Measurements from ENCODE around the gene SPIN4.

DNA sequence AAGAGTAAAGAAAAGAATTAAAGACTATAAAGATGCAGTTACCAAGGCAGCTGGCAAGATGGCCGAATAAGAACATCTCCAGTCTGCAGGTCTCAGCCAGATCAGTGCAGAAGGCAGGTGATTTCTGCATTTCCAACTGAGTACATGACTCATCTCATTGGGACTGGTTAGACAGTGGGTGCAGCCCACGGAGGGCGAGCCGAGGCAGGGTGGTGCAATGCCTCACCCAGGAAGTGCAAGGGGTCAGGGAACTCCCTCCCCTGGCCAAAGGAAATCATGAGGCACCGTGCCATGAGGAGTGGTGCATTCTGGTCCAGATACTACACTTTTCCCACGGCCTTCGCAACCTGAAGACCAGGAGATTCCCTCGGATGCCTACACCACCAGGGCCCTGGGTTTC, 20.5 kb downstream of the SPIN4 start:
- TF ChIP-seq, protein P1, sequence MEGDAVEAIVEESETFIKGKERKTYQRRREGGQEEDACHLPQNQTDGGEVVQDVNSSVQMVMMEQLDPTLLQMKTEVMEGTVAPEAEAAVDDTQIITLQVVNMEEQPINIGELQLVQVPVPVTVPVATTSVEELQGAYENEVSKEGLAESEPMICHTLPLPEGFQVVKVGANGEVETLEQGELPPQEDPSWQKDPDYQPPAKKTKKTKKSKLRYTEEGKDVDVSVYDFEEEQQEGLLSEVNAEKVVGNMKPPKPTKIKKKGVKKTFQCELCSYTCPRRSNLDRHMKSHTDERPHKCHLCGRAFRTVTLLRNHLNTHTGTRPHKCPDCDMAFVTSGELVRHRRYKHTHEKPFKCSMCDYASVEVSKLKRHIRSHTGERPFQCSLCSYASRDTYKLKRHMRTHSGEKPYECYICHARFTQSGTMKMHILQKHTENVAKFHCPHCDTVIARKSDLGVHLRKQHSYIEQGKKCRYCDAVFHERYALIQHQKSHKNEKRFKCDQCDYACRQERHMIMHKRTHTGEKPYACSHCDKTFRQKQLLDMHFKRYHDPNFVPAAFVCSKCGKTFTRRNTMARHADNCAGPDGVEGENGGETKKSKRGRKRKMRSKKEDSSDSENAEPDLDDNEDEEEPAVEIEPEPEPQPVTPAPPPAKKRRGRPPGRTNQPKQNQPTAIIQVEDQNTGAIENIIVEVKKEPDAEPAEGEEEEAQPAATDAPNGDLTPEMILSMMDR (IDR thresholded peaks at IDR 0.05) = no peak
- TF ChIP-seq POLR2A (IDR thresholded peaks at IDR 0.05) = no peak

All from esophagus squamous epithelium (tissue), 4 donors.